HG02610 (cell line): ENCODE measurements around the gene APBA3.

ENCODE experiments used
- ATAC-seq: cut with Tn5 transposase; IDR thresholded peaks from one replicate; pipeline ENCODE4 v1.9.1; 2021; ENCODE audit warnings: mild to moderate bottlenecking, moderate library complexity; ENCODE audit not compliant: unreplicated experiment

The APBA3 gene

GRCh38 chr19:3788996-3789778 is 27.7 kb upstream of the APBA3 start:
- no peak for ATAC-seq

- ATAC-seq: no peak
These were observed 24.7 kb upstream of the APBA3 start, which contains the start of gene MATK for GRCh38 chr19:3785938-3786824. Gene MATK, minus strand, starts transcription at chr19:3786381. Its CDS starts 1,246 bp downstream, at chr19:3785135.

- no peak for ATAC-seq
These were observed 24.0 kb upstream of the APBA3 start for GRCh38 chr19:3785451-3785937.

- no peak for ATAC-seq
These were observed 23.3 kb upstream of the APBA3 start for GRCh38 chr19:3784607-3785450.

- no peak for ATAC-seq
These were observed 22.4 kb upstream of the APBA3 start for GRCh38 chr19:3783660-3784584.

GRCh38 chr19:3782903-3783302 is 21.4 kb upstream of the APBA3 start:
- no peak for ATAC-seq

GRCh38 chr19:3782330-3782729 is 20.8 kb upstream of the APBA3 start:
- ATAC-seq: no peak

GRCh38 chr19:3781603-3782002 is 20.1 kb upstream of the APBA3 start:
- ATAC-seq: no peak

GRCh38 chr19:3780786-3781304 is 19.4 kb upstream of the APBA3 start:
- no peak for ATAC-seq

- no peak for ATAC-seq
These were observed 17.6 kb upstream of the APBA3 start for GRCh38 chr19:3778899-3779723.

GRCh38 chr19:3778104-3778867 is 16.8 kb upstream of the APBA3 start:
- no peak for ATAC-seq

GRCh38 chr19:3776479-3777040 is 15.1 kb upstream of the APBA3 start:
- ATAC-seq: no peak

- ATAC-seq: no peak
These were observed 14.3 kb upstream of the APBA3 start for GRCh38 chr19:3775831-3776230.

GRCh38 chr19:3775374-3775711 is 13.9 kb upstream of the APBA3 start:
- ATAC-seq: no peak

GRCh38 chr19:3774621-3775373 is 13.3 kb upstream of the APBA3 start:
- no peak for ATAC-seq

- no peak for ATAC-seq
These were observed 12.5 kb upstream of the APBA3 start for GRCh38 chr19:3773814-3774515.
